GM10266 (cell line): ENCODE results near the gene STRBP.
"Not testable (repeated sequence)": the region's sequence is repeated elsewhere in the genome, so short reads cannot be mapped to it uniquely, and the experiment has no call there.

Source experiments
- DNase-seq: peaks from one replicate; pipeline ENCODE4 v3.0.0; 2012; ENCODE audit errors: extremely low spot score
- CTCF ChIP-seq: IDR thresholded peaks from 2 replicates; pipeline ENCODE4 v1.5.1; 2012; ENCODE audit warnings: mild to moderate bottlenecking, low read depth; ENCODE audit not compliant: control insufficient read depth, insufficient read depth; ENCODE audit errors: missing control alignments

The STRBP gene

GRCh38 chr9:123309611-123310010, 41.2 kb upstream of the STRBP start:
- no peak for DNase-seq
- TF ChIP-seq CTCF = no peak

GRCh38 chr9:123305879-123306278, 37.5 kb upstream of the STRBP start:
- DNase-seq = no peak
- TF ChIP-seq CTCF = no peak

GRCh38 chr9:123304340-123304691, 35.9 kb upstream of the STRBP start:
- no peak for TF ChIP-seq CTCF
- DNase-seq = no peak

- no peak for DNase-seq
- no peak for TF ChIP-seq CTCF
Observed at GRCh38 chr9:123302348-123303214, 34.2 kb upstream of the STRBP start.

GRCh38 chr9:123301936-123302335, 33.5 kb upstream of the STRBP start:
- DNase-seq = not testable (repeated sequence)

GRCh38 chr9:123300554-123300953, 32.2 kb upstream of the STRBP start:
- no peak for DNase-seq

GRCh38 chr9:123299558-123300126, 31.3 kb upstream of the STRBP start:
- no peak for TF ChIP-seq CTCF
- DNase-seq = no peak

More at GRCh38 chr9:123300554-123300953, 32.2 kb upstream of the STRBP start:
- no peak for TF ChIP-seq CTCF
